Left lobe of liver (tissue), 2 donors: ENCODE results near the gene TBC1D10A. TPM values are rescaled to one million over a fixed set of nuclear protein-coding genes. Genes with fewer than 3 reads are reported as not detected.

Experiments used
- ATAC-seq: fragments of 200-7000 bp; cut with Tn5 transposase; one replicate; pipeline ENCODE4 v1.9.1; 2020; ENCODE audit warnings: mild to moderate bottlenecking, moderate library complexity
- DNase-seq: peaks from one replicate; pipeline ENCODE4 v3.0.0-alpha.2; 2020; ENCODE audit warnings: low spot score
- total RNA-seq: library from RNA; stranded (reverse); gene quantifications from one replicate; pipeline ENCODE4 v1.2.1, GENCODE V29; 2021
- donor health status: DM: no; HTN: no; CAD: no; lungs with moderate emphysema.
- donor health status: DM: no; HTN: yes; CAD: no.

TBC1D10A gene
- total RNA-seq, 1 donor from 2014 or later, result 19.7 TPM

GRCh38 chr22:30250661-30251267 is 76.0 kb downstream of the TBC1D10A start:
- DNase-seq (no peak), ATAC-seq (no peak)

DNA sequence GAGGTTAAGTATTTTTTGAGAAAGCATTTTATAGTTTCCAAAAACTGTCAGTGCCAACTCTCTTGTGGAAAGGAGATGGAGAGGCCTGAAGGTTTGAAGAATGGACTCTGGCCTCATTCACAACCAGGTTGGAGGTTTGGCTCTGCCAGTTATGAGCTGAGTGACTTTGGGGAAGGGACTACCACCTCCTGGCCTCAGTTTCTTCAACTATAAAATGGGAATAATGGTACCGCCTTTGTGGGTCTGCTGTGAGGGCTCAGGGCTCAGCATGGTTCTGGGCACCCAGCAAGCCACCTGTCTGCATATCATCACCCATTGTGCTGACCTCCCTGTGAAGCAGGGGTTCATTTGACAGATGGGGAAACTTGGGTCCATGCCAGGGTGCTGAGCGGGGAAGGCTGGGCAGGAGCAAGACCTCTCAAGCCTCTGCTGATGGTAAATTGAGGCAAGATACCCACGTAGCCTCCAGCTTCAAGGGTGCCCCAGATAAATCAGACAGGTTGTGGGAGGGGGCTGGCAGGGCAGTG is 76.6 kb downstream of the TBC1D10A start:
- ATAC-seq (no peak), DNase-seq (no peak)

- ATAC-seq, result no peak
- DNase-seq, result no peak
Observed at GRCh38 chr22:30249049-30250038, 77.4 kb downstream of the TBC1D10A start.

GRCh38 chr22:30248484-30248883 is 78.3 kb downstream of the TBC1D10A start:
- ATAC-seq, result no peak
- no peak for DNase-seq

DNA sequence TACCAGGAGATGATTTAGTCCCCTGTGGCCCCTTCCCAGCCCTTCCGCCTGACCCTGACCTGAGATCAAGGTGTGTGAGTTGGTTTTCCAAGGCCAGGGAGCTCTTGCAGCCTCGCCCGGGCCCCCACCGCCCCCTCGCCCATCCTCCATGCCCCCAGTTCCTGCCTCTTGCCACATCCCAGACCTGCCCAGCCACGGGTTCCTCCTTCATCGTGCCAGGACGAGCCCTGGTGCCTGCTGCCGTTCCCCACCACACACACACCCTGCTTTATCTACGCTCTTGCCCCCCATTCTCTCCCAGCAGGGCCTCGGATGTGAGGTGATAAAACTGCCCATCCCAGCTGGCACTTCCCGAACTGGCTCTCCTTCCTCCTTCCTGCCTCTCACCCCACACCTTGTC is 78.8 kb downstream of the TBC1D10A start:
- DNase-seq, result no peak
- no peak for ATAC-seq

DNA sequence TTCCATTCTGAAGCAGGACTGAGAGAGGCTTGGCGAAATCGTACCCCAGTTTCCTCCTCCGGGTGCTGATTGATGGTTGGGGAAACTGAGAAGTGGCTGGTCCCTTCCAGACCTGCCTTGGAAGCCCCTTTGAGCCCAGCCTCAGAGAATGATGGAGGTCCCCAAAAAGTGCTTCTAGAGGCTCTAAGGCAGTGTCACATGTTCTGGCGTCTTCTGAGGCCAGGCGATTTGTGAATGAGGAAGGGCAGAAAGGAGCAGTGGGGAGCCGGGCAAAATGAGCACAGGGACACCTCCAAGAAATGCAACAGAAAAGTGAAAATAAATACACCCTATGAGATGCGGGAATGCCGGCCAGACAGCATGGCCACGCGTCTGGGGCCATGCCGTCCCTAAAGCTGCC is 79.2 kb downstream of the TBC1D10A start:
- ATAC-seq (no peak), DNase-seq (no peak)

DNA sequence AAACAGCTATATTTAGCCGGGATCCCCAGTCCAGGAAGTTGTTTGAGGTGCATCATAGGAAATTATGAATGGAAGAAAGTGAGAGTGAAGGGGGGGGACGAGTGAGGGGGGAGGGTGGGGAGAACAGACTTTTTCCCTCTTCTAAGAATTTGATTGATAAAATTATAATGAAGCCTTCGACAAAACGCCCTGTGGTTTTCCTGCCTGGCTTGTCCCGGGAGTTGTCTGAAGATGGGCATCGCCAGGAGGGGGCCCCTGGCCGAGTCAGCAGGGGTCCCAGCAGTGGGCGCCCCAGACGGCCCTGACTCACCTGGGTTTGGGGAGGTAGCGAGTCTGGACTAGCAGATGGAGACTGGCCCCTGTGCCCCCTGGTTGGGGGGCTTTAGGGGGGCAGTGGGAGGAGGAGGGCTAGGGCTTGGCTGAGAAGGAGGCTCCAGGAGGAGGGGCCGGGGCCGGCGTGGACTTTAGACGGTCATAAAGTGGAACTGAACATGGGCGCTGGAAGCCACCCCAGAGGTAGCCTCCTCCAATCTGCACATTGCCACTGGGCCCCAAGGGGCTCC is 79.8 kb downstream of the TBC1D10A start:
- ATAC-seq (no peak), DNase-seq (no peak)

DNA sequence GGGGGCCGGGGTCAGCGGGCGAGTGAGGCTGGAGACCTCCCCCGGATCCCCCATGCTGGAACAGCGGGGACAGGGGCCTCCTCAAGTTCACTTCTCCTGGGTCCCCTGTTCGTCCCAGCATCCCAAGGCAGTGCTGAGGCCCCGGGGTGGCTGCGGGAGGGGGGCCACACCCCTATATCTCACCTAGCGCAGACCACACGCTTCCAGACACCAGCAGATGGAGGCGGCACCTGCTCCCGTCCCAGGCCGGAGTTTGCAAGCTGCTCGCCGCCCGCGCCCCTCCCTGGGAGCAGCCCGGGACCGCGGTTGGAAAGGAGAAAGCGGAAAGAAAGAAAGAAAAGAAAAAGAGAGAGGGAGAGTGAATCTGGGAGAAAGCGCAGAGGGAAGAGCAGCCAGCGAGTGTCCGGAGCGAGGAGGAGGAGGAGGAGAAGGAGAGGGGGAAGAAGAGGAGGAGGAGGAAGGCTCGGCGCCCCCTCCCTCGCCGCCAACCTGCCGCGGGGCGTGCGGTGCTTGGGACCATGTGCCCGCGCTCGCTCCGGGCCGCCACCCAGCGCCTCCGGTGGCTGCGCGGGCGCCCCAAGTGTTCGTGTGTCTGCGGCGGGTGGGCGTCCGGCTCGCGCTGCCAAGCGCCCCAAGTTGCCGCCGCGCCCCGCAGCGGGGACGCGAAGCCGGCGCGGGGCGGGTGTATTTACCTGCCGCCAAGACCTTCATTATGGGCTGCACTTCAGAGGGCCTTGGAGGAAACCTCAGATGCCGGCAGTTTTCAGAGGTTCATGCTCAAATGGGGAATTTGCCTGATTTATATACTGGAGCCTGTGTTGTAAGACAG is 80.5 kb downstream of the TBC1D10A start, which contains the start of gene LIF:
Gene LIF, minus strand, starts transcription at position 775 of the 829 bp plus-strand sequence. Its CDS starts 64 bp downstream, at position 711.
- DNase-seq, result no peak

GRCh38 chr22:30245181-30245984 is 81.4 kb downstream of the TBC1D10A start:
- no peak for DNase-seq
- ATAC-seq, result no peak

More for the DNA sequence above, 80.5 kb downstream of the TBC1D10A start, which contains the start of gene LIF:
- ATAC-seq, result peak; percentile 62

DNA sequence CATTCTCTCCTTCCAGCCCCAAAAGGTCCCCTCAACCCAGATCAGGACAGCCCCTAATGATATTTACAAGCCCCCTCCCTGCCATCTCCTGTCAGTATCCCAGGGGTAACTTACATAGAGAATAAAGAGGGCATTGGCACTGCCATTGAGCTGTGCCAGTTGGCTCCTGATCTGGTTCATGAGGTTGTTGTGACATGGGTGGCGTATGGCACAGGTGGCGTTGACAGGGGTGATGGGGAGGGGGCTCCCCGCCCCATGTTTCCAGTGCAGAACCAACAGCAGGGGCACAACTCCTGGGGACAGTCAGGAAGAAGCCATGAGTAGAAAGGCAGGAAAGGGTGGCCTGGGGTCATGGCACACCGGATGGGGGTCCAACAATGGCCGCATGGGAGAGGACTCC is 82.1 kb downstream of the TBC1D10A start:
- ATAC-seq (no peak), DNase-seq (no peak)

DNA sequence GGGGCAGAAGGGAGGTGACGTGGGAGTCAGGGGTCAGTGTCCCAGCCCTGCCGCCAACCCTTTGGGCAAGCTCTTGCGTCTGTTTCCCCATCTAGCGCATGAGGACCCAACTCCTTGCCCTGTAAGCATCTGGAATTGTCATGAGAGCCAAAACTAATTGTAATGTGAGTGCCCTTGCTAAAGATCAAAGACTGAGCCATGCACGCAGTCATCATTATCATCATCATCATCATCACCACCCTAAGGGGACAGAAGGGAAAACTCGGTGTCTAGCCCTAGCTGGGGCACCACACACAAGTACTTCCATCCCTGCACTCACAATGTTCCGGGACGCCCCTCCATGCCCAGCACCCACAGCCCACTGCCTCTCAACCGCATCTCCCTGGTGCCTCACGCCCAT is 82.7 kb downstream of the TBC1D10A start:
- DNase-seq (no peak), ATAC-seq (no peak)

DNA sequence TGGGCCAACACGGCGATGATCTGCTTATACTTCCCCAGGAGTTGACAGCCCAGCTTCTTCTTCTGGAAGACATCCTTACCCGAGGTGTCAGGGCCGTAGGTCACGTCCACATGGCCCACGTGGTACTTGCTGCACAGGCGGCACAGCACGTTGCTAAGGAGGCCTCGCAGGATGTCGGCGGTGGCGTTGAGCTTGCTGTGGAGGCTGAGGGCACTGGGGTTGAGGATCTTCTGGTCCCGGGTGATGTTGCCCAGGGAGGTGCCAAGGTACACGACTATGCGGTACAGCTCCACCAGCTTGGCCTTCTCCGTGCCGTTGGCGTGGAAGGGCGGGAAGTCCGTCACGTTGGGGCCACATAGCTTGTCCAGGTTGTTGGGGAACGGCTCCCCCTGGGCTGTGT is 83.1 kb downstream of the TBC1D10A start:
- ATAC-seq (no peak), DNase-seq (no peak)

Other genes with a start within 250 kb of the TBC1D10A start
- gene HORMAD2, start 246.5 kb downstream of the TBC1D10A start, total RNA-seq, result 1.5 TPM
- gene LIF, start 80.2 kb downstream of the TBC1D10A start, total RNA-seq, result 0.38 TPM
- gene OSM, start 60.1 kb downstream of the TBC1D10A start, total RNA-seq, result 0.10 TPM
- 9.7 TPM for gene CASTOR1, start 37.4 kb downstream of the TBC1D10A start, total RNA-seq
- gene SF3A1, start 30.0 kb upstream of the TBC1D10A start, total RNA-seq, result 73.3 TPM
- gene CCDC157, start 30.1 kb upstream of the TBC1D10A start, total RNA-seq, result 0.78 TPM
- 8.7 TPM for gene RNF215, start 60.5 kb upstream of the TBC1D10A start, total RNA-seq
- 252 TPM for gene SEC14L2, start 70.1 kb upstream of the TBC1D10A start, total RNA-seq
- 6.3 TPM for gene MTFP1, start 98.8 kb upstream of the TBC1D10A start, total RNA-seq
- gene SEC14L3, start 145.1 kb upstream of the TBC1D10A start, total RNA-seq, result 0.60 TPM
- gene SEC14L4, start 178.8 kb upstream of the TBC1D10A start, total RNA-seq, result 29.1 TPM
- gene SEC14L6, start 219.8 kb upstream of the TBC1D10A start, total RNA-seq, result 0.08 TPM
- gene GAL3ST1, start 247.7 kb upstream of the TBC1D10A start, total RNA-seq, result 1.4 TPM